GM12878 (cell line): Measurements from ENCODE around the gene HK1. TPM values are rescaled to one million over a fixed set of nuclear protein-coding genes. Genes with fewer than 3 reads are reported as not detected.

Experiments used
- ATAC-seq: fragments of 200-7000 bp; cut with Tn5 transposase; 3 replicates; pipeline ENCODE4 v1.9.1; 2020; ENCODE audit warnings: mild to moderate bottlenecking, moderate library complexity
- BruUV-seq: library from RNA; stranded (reverse); fragments of 400-500 nt; replicated peaks from 2 replicates; lab custom pipeline; 2021; lab: Mats Ljungman, UMichigan
- CTCF ChIA-PET: fragments of 300-600 bp; sonication (Branson Sonifier 250); formaldehyde crosslinking; extraction: SDS; loops from one replicate; lab custom pipeline; 2021; ENCODE audit warnings: inconsistent platforms; lab: Yijun Ruan, JAX
- POLR2A ChIA-PET: fragments of 350-600 bp; formaldehyde crosslinking; extraction: SDS; loops from one replicate; lab custom pipeline; 2021; ENCODE audit warnings: inconsistent platforms; lab: Charles Lee
- RAD21 ChIA-PET: fragments of 300-600 bp; sonication (Branson Sonifier 250); formaldehyde crosslinking; loops from one replicate; lab custom pipeline; 2023; ENCODE audit warnings: antibody characterized with exemption; ENCODE audit not compliant: unreplicated experiment; lab: Charles Lee
- SMC1A ChIA-PET: fragments of 300-600 bp; sonication (Branson Sonifier 250); formaldehyde crosslinking; loops from one replicate; lab custom pipeline; 2023; ENCODE audit not compliant: unreplicated experiment, uncharacterized antibody; lab: Charles Lee
- DNase-seq: peaks from one replicate; pipeline ENCODE4 v3.0.0-alpha.2; 2011; ENCODE audit warnings: low read depth, low spot score
- FAIRE-seq: peaks from 3 replicates; lab custom pipeline; 2011; peaks lifted over from hg19 to GRCh38; lab: Jason Lieb, UNC
- H2AFZ ChIP-seq: 2 replicates; pipeline ENCODE4 v1.6.0; 2011; ENCODE audit warnings: low read depth, low read length, control low read depth; ENCODE audit not compliant: control insufficient read depth
- H3K27ac ChIP-seq: 2 replicates; pipeline ENCODE4 v1.5.1; 2011; ENCODE audit warnings: control low read depth; ENCODE audit not compliant: control insufficient read depth, insufficient read depth
- H3K27me3 ChIP-seq, 2 experiments: replicated peaks in 1 of 2; 2 replicates each; pipeline versions ENCODE4 v1.6.0 to v1.6.1; 2011; ENCODE audit warnings: low read length in 1 of 2; ENCODE audit not compliant: control insufficient read depth in 2 of 2, insufficient read depth in 2 of 2
- H3K36me3 ChIP-seq, 2 experiments: 2 replicates each; pipeline ENCODE4 v1.5.1; 2011; ENCODE audit warnings: low read length in 1 of 2; ENCODE audit not compliant: control insufficient read depth in 2 of 2, insufficient read depth in 2 of 2
- H3K4me1 ChIP-seq: 2 replicates; pipeline ENCODE4 v1.6.1; 2011; ENCODE audit warnings: mild to moderate bottlenecking, low read length, moderate library complexity, mixed read lengths; ENCODE audit not compliant: control insufficient read depth, insufficient read depth
- H3K4me2 ChIP-seq: 2 replicates; pipeline ENCODE4 v1.6.0; 2011; ENCODE audit warnings: control low read depth; ENCODE audit not compliant: control insufficient read depth, insufficient read depth
- H3K4me3 ChIP-seq: fragments of 200-600 bp; sonication (generic); 2 replicates; pipeline ENCODE4 v1.5.1; 2016
- H3K79me2 ChIP-seq: 2 replicates; pipeline ENCODE4 v1.6.0; 2011; ENCODE audit warnings: low read length; ENCODE audit not compliant: control insufficient read depth, insufficient read depth
- H3K9ac ChIP-seq: 2 replicates; pipeline ENCODE4 v1.8.0; 2011; ENCODE audit warnings: low read length, control low read depth, mixed read lengths; ENCODE audit not compliant: control insufficient read depth, insufficient read depth
- H3K9me3 ChIP-seq: replicated peaks from 3 replicates; pipeline ENCODE4 v1.5.1; 2011; ENCODE audit warnings: mild to moderate bottlenecking, low read length; ENCODE audit not compliant: control insufficient read depth, insufficient read depth
- H4K20me1 ChIP-seq: 2 replicates; pipeline ENCODE4 v1.6.0; 2011; ENCODE audit not compliant: control insufficient read depth, insufficient read depth
- CHD1 ChIP-seq: IDR thresholded peaks from 2 replicates; pipeline ENCODE4 v1.6.1; 2012; ENCODE audit warnings: low read depth, low read length, improper control_type of control experiment
- RCOR1 ChIP-seq: conservative IDR thresholded peaks from 2 replicates; pipeline ENCODE4 v1.6.1; 2012; ENCODE audit warnings: low read depth, low read length, improper control_type of control experiment
- SMAD5 ChIP-seq: IDR thresholded peaks from 2 replicates; pipeline ENCODE4 v1.6.1; 2016; ENCODE audit warnings: antibody characterized with exemption, low read depth
- SMC3 ChIP-seq: IDR thresholded peaks from 2 replicates; pipeline ENCODE4 v1.6.1; 2011; ENCODE audit warnings: low read length, improper control_type of control experiment, borderline replicate concordance
- SREBF1 ChIP-seq: IDR thresholded peaks from 2 replicates; pipeline ENCODE4 v1.6.1; 2012; ENCODE audit warnings: mild to moderate bottlenecking, low read length
- SREBF2 ChIP-seq: IDR thresholded peaks from 2 replicates; pipeline ENCODE4 v1.6.1; 2012; ENCODE audit warnings: mild to moderate bottlenecking, low read length
- TAF1 ChIP-seq: IDR thresholded peaks from 2 replicates; pipeline ENCODE4 v1.6.1; 2011; ENCODE audit warnings: mild to moderate bottlenecking, low read depth, low read length, borderline replicate concordance
- WGBS: methylation state at CpG from one replicate; pipeline ENCODE4 v1.1.6; 2016; ENCODE audit warnings: low lambda C conversion rate; ENCODE audit not compliant: insufficient replicate concordance, insufficient coverage; ENCODE audit errors: missing lambda C conversion rate; 5-methylcytosine and 5-hydroxymethylcytosine counted together
- in situ Hi-C: fragments of 300-500 bp; cut with MboI; formaldehyde crosslinking; loops from 9 replicates; pipeline ENCODE4 v1.14.3; 2018; ENCODE audit warnings: mixed read lengths
- intact Hi-C: fragments of 100-400 bp; cut with micrococcal nuclease; formaldehyde crosslinking; loops from one replicate; pipeline ENCODE4 v1.14.2; 2022; ENCODE audit not compliant: unreplicated experiment
- polyA plus RNA-seq, 11 experiments: library from polyadenylated mRNA; depleted of rRNA in 4 of 11; unstranded in 6 of 11; stranded (reverse) in 5 of 11; fragments of >200 nt; fragmentation: Nextera tagmentation in 4 of 11; fragmentation: Illumina TruSeq in 1 of 11; extraction: Ambion mirVana in 4 of 11; extraction: Trizol in 1 of 11; gene quantifications; 1 replicate in 1 of 11; 2 replicates in 10 of 11; pipeline versions ENCODE4 v1.2.1 to v1.2.3, GENCODE V29; 2011 to 2016; ENCODE audit warnings: inconsistent platforms in 2 of 11, missing spikeins in 2 of 11, low read depth in 1 of 11
- total RNA-seq, 4 experiments: library from RNA; depleted of rRNA in 3 of 4; stranded (reverse); fragments of >200 nt in 3 of 4; fragmentation: Illumina TruSeq in 1 of 4; extraction: Trizol in 1 of 4; gene quantifications; 2 replicates each; pipeline versions ENCODE4 v1.2.1 to v1.2.3, GENCODE V29; 2013 to 2021
- TF ChIP-seq, protein P1 (sequence below): fragments of 450-650 bp; IDR thresholded peaks from 2 replicates; pipeline ENCODE4 v1.6.1; 2018; ENCODE audit warnings: mild to moderate bottlenecking, low read depth, moderate library complexity; ENCODE audit not compliant: partially characterized antibody
- TF ChIP-seq, protein P2 (sequence below): IDR thresholded peaks from 2 replicates; pipeline ENCODE4 v1.6.1; 2011; ENCODE audit warnings: borderline replicate concordance, low read depth, mild to moderate bottlenecking, moderate library complexity, mixed read lengths, low read length; ENCODE audit not compliant: insufficient read depth; ENCODE audit errors: extremely low read length
- TF ChIP-seq, protein P3 (sequence below): IDR thresholded peaks from 2 replicates; pipeline ENCODE4 v1.6.1; 2012; ENCODE audit warnings: improper control_type of control experiment, low read depth, low read length; ENCODE audit not compliant: insufficient replicate concordance

Gene HK1
- total and polyA plus RNA-seq, 10 of the 15 experiments (the other 5 are each of a cell fraction or from before 2014, with no cell fraction given): 3.4 to 77.3 (median 46.6) TPM

DNA sequence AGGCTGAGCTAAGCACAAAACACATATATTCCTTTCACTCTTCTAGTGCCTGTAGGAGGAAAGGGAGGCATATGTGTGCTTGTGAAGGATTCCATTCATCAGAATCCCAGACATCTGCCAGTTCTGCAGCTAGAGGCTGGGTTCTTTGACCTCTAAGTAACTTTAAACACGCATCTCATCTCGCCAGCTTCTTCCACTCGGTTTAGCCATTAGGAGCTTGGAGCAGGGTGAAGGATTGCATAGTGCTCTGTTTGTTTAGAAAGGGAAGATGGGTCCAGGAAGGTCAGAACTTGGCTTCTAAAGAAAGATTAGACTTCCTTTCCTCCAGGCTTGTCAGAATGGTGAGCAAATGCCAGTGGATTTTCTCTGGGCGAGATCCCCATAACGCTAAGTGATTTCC, 43.6 kb downstream of the HK1 start:
- no peak for DNase-seq
- SMC1A ChIA-PET: no interaction called here
- CTCF ChIA-PET: no interaction called here
- Histone ChIP-seq H3K27ac (no peak overlapping the region), H4K20me1 (peaks cover 4% of the 10 kb centered on the region), H2AFZ (no peak overlapping the region), H3K4me1 (peaks cover 21% of the 10 kb centered on the region), H3K79me2 (peaks cover 67% of the 10 kb centered on the region), H3K4me2 (peak overlapping the region; percentile 38), H3K27me3 (no peaks in the 10 kb centered on the region), H3K4me3 (peak overlapping the region; percentile 33; the same call in 1 of the 2 replicates), H3K9ac (no peak overlapping the region), H3K36me3 (no peaks in the 10 kb centered on the region; a peak in 1 of 4 replicates), H3K9me3 (no peaks in the 10 kb centered on the region)
- 95% methylated on average over 5 of the region's 5 CpGs for WGBS
- POLR2A ChIA-PET: no interaction called here
- TF ChIP-seq RCOR1 (no peak), SREBF2 (no peak), SMC3 (no peak), SMAD5 (no peak), TAF1 (no peak), CHD1 (no peak), SREBF1 (no peak)
- TF ChIP-seq, protein P1, sequence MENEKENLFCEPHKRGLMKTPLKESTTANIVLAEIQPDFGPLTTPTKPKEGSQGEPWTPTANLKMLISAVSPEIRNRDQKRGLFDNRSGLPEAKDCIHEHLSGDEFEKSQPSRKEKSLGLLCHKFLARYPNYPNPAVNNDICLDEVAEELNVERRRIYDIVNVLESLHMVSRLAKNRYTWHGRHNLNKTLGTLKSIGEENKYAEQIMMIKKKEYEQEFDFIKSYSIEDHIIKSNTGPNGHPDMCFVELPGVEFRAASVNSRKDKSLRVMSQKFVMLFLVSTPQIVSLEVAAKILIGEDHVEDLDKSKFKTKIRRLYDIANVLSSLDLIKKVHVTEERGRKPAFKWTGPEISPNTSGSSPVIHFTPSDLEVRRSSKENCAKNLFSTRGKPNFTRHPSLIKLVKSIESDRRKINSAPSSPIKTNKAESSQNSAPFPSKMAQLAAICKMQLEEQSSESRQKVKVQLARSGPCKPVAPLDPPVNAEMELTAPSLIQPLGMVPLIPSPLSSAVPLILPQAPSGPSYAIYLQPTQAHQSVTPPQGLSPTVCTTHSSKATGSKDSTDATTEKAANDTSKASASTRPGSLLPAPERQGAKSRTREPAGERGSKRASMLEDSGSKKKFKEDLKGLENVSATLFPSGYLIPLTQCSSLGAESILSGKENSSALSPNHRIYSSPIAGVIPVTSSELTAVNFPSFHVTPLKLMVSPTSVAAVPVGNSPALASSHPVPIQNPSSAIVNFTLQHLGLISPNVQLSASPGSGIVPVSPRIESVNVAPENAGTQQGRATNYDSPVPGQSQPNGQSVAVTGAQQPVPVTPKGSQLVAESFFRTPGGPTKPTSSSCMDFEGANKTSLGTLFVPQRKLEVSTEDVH: no peak
- TF ChIP-seq, protein P2, sequence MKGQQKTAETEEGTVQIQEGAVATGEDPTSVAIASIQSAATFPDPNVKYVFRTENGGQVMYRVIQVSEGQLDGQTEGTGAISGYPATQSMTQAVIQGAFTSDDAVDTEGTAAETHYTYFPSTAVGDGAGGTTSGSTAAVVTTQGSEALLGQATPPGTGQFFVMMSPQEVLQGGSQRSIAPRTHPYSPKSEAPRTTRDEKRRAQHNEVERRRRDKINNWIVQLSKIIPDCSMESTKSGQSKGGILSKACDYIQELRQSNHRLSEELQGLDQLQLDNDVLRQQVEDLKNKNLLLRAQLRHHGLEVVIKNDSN: no peak
- TF ChIP-seq, protein P3, sequence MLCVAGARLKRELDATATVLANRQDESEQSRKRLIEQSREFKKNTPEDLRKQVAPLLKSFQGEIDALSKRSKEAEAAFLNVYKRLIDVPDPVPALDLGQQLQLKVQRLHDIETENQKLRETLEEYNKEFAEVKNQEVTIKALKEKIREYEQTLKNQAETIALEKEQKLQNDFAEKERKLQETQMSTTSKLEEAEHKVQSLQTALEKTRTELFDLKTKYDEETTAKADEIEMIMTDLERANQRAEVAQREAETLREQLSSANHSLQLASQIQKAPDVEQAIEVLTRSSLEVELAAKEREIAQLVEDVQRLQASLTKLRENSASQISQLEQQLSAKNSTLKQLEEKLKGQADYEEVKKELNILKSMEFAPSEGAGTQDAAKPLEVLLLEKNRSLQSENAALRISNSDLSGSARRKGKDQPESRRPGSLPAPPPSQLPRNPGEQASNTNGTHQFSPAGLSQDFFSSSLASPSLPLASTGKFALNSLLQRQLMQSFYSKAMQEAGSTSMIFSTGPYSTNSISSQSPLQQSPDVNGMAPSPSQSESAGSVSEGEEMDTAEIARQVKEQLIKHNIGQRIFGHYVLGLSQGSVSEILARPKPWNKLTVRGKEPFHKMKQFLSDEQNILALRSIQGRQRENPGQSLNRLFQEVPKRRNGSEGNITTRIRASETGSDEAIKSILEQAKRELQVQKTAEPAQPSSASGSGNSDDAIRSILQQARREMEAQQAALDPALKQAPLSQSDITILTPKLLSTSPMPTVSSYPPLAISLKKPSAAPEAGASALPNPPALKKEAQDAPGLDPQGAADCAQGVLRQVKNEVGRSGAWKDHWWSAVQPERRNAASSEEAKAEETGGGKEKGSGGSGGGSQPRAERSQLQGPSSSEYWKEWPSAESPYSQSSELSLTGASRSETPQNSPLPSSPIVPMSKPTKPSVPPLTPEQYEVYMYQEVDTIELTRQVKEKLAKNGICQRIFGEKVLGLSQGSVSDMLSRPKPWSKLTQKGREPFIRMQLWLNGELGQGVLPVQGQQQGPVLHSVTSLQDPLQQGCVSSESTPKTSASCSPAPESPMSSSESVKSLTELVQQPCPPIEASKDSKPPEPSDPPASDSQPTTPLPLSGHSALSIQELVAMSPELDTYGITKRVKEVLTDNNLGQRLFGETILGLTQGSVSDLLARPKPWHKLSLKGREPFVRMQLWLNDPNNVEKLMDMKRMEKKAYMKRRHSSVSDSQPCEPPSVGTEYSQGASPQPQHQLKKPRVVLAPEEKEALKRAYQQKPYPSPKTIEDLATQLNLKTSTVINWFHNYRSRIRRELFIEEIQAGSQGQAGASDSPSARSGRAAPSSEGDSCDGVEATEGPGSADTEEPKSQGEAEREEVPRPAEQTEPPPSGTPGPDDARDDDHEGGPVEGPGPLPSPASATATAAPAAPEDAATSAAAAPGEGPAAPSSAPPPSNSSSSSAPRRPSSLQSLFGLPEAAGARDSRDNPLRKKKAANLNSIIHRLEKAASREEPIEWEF: no peak
- RAD21 ChIA-PET: interaction anchor here (1.2 kb wide), 1 partner anchor 227 kb away, joined by 3 read pairs; no protein-coding TSS in a partner anchor
- intact Hi-C loops: no loop called here
- no peak for FAIRE-seq
- in situ Hi-C loops: no loop called here
- BruUV-seq: TSS peak; percentile 38
- ATAC-seq: no peak
